Measurements from ENCODE around the gene PCSK2. TPM values are rescaled to one million over a fixed set of nuclear protein-coding genes. Genes with fewer than 3 reads are reported as not detected.
A peak's percentile ranks its signal among the peaks of the same experiment; 100 is the strongest.

The PCSK2 gene
- total RNA-seq, 1 donor from 2014 or later = 0.74 TPM

DNA sequence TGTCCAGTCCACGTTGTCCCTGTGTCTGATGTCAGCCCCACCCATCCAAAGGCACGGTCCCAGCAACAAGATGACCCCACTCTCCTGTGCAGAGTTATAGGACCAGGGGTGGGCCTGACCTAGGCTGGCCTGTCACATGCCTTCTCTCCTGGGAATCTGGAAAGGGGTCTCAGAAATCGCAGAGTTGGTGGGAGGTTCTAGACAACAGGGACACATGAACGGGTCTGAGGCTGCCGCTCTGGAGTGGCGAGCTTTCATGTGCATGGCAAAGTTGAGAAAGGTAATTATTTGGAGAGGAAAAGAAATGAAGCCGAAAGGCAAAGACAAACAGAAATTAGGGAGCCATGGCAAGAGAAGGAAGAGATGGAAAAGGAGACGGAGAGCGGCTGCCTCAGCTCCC is 274.9 kb downstream of the PCSK2 start:
- intact Hi-C loops (cut with micrococcal nuclease) = loop anchor here (10.0 kb wide), 1 partner anchor 493 kb away; no protein-coding TSS in a partner anchor
- DNase-seq = no peak

GRCh38 chr20:17502105-17502504 is 275.3 kb downstream of the PCSK2 start:
- intact Hi-C loops (cut with micrococcal nuclease) = loop anchor here (10.0 kb wide), 1 partner anchor 493 kb away; no protein-coding TSS in a partner anchor
- Histone ChIP-seq H3K27ac (replicated peaks) (no peak overlapping the region), H3K4me1 (peaks cover 20% of the 10 kb centered on the region), H3K36me3 (no peaks in the 10 kb centered on the region), H3K27me3 (ENCODE audit: low read depth) (peaks cover 9% of the 10 kb centered on the region), H3K4me3 (no peak overlapping the region), H3K9me3 (replicated peaks) (no peaks in the 10 kb centered on the region)
- DNase-seq = no peak
- TF ChIP-seq, protein P1, sequence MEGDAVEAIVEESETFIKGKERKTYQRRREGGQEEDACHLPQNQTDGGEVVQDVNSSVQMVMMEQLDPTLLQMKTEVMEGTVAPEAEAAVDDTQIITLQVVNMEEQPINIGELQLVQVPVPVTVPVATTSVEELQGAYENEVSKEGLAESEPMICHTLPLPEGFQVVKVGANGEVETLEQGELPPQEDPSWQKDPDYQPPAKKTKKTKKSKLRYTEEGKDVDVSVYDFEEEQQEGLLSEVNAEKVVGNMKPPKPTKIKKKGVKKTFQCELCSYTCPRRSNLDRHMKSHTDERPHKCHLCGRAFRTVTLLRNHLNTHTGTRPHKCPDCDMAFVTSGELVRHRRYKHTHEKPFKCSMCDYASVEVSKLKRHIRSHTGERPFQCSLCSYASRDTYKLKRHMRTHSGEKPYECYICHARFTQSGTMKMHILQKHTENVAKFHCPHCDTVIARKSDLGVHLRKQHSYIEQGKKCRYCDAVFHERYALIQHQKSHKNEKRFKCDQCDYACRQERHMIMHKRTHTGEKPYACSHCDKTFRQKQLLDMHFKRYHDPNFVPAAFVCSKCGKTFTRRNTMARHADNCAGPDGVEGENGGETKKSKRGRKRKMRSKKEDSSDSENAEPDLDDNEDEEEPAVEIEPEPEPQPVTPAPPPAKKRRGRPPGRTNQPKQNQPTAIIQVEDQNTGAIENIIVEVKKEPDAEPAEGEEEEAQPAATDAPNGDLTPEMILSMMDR (IDR thresholded peaks at IDR 0.05; ENCODE audit: borderline replicate concordance) = no peak

More for the DNA sequence above, 274.9 kb downstream of the PCSK2 start:
- Histone ChIP-seq H3K36me3 (no peaks in the 10 kb centered on the region), H3K9me3 (replicated peaks) (no peaks in the 10 kb centered on the region), H3K4me3 (no peak overlapping the region), H3K27ac (replicated peaks) (no peak overlapping the region), H3K27me3 (ENCODE audit: low read depth) (peaks cover 9% of the 10 kb centered on the region), H3K4me1 (peaks cover 20% of the 10 kb centered on the region)
- TF ChIP-seq, protein P1 (IDR thresholded peaks at IDR 0.05; ENCODE audit: borderline replicate concordance) = no peak

- no peaks in the 10 kb centered on the region for H3K9me3 ChIP-seq (replicated peaks)
- no peak overlapping the region for H3K4me3 ChIP-seq
- H3K4me1 ChIP-seq = peaks cover 15% of the 10 kb centered on the region
- intact Hi-C loops (cut with micrococcal nuclease) = loop anchor here (10.0 kb wide), 1 partner anchor 491 kb away; no protein-coding TSS in a partner anchor
- TF ChIP-seq, protein P1 (IDR thresholded peaks at IDR 0.05; ENCODE audit: borderline replicate concordance) = no peak
- H3K27me3 ChIP-seq (ENCODE audit: low read depth) = peaks cover 9% of the 10 kb centered on the region
- no peaks in the 10 kb centered on the region for H3K36me3 ChIP-seq
- H3K27ac ChIP-seq (replicated peaks) = no peak overlapping the region
- DNase-seq = no peak
These were observed 276.6 kb downstream of the PCSK2 start for GRCh38 chr20:17503301-17504065.

- Histone ChIP-seq H3K27me3 (ENCODE audit: low read depth) (peaks cover 9% of the 10 kb centered on the region), H3K4me1 (peaks cover 15% of the 10 kb centered on the region), H3K4me3 (peak overlapping the region; percentile 69), H3K36me3 (no peaks in the 10 kb centered on the region), H3K27ac (replicated peaks) (no peak overlapping the region), H3K9me3 (replicated peaks) (no peaks in the 10 kb centered on the region)
- no peak for DNase-seq
- intact Hi-C loops (cut with micrococcal nuclease) = loop anchor here (10.0 kb wide), 1 partner anchor 491 kb away; no protein-coding TSS in a partner anchor
- TF ChIP-seq, protein P1 (IDR thresholded peaks at IDR 0.05; ENCODE audit: borderline replicate concordance) = no peak
These were observed 277.4 kb downstream of the PCSK2 start for GRCh38 chr20:17504066-17504897.

DNA sequence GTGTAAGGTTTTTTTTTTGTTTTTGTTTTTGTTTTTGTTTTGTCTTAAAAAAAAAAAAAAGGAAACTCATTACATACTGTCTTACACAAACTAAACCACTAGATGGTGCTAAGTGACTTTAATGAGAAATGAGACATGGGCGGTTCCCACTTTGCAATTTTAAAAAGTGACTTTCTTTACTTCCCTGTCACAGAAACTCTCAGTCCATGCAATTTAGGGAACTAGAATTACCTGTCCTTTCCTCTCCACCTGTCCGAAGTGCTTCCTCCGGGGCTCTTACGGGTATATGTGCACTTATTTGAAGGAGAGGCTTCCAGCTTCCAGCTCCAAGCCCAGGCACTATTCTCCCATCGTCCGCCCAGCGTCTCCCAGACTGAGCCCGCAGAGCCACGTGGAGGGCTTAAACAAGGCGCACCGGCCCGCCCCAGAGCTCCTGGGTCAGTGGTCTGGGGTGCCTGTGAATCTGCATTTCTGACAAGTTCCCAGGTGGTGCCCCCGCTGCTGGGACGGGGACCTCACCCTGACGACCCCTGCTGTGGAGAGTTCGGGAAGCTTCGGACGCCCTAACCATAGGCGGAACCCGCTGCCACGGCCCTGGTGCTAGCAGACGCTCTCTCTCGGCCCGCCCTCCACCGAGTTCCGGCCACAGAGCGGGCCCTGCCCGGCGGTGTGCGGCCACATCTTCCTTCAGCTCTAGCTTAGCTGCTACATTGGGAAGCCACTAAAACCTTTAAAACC is 278.2 kb downstream of the PCSK2 start:
- Histone ChIP-seq H3K4me3 (peak overlapping the region; percentile 69), H3K36me3 (no peaks in the 10 kb centered on the region), H3K27ac (replicated peaks) (peak overlapping the region; percentile 64), H3K9me3 (replicated peaks) (no peaks in the 10 kb centered on the region), H3K4me1 (peaks cover 15% of the 10 kb centered on the region), H3K27me3 (ENCODE audit: low read depth) (peaks cover 9% of the 10 kb centered on the region)
- intact Hi-C loops (cut with micrococcal nuclease) = loop anchor here (10.0 kb wide), 1 partner anchor 490 kb away; no protein-coding TSS in a partner anchor
- peak; percentile 64 for DNase-seq
- TF ChIP-seq, protein P1 (IDR thresholded peaks at IDR 0.05; ENCODE audit: borderline replicate concordance) = peak; percentile 86
